ENCODE measurements around the gene FBXO4.

The FBXO4 gene

DNA sequence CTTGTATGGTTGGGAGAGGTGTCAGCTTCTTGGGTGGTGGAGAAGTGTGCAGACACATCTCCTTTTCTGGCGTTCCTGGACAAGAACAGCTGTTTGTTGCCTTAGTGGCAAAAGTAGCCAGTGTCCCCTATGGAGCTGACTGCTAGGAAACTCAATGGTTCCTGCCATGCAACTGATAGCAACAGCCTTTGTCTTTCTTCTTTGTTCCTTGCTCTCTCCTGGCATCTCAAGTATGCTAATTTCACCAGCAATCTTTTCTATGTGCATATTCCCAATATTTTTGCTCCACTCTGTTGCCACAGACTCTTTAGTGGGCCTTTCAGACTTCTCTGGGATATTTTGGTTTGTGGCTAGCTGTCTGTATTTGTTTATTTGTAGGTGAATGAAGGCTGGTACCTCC, 36.7 kb downstream of the FBXO4 start:
- TF ChIP-seq TAF1 (IDR thresholded peaks at IDR 0.05; ENCODE audit: borderline replicate concordance, insufficient read depth, low read length) = no peak
- TF ChIP-seq, protein P1, sequence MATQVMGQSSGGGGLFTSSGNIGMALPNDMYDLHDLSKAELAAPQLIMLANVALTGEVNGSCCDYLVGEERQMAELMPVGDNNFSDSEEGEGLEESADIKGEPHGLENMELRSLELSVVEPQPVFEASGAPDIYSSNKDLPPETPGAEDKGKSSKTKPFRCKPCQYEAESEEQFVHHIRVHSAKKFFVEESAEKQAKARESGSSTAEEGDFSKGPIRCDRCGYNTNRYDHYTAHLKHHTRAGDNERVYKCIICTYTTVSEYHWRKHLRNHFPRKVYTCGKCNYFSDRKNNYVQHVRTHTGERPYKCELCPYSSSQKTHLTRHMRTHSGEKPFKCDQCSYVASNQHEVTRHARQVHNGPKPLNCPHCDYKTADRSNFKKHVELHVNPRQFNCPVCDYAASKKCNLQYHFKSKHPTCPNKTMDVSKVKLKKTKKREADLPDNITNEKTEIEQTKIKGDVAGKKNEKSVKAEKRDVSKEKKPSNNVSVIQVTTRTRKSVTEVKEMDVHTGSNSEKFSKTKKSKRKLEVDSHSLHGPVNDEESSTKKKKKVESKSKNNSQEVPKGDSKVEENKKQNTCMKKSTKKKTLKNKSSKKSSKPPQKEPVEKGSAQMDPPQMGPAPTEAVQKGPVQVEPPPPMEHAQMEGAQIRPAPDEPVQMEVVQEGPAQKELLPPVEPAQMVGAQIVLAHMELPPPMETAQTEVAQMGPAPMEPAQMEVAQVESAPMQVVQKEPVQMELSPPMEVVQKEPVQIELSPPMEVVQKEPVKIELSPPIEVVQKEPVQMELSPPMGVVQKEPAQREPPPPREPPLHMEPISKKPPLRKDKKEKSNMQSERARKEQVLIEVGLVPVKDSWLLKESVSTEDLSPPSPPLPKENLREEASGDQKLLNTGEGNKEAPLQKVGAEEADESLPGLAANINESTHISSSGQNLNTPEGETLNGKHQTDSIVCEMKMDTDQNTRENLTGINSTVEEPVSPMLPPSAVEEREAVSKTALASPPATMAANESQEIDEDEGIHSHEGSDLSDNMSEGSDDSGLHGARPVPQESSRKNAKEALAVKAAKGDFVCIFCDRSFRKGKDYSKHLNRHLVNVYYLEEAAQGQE (IDR thresholded peaks at IDR 0.05; ENCODE audit: insufficient read depth in 1 of 2, low read depth in 2 of 2, low read length in 2 of 2) = no peak
- TF ChIP-seq FOXP2 (optimal IDR thresholded peaks at IDR 0.05; ENCODE audit: borderline replicate concordance, extremely low read depth, extremely low read length, insufficient read depth) = no peak
- TF ChIP-seq SIN3A (IDR thresholded peaks at IDR 0.05; ENCODE audit: borderline replicate concordance, insufficient read depth, low read length) = no peak
- no peak for TF ChIP-seq POLR2AphosphoS5 (IDR thresholded peaks at IDR 0.05; ENCODE audit: low read depth, low read length)

DNA sequence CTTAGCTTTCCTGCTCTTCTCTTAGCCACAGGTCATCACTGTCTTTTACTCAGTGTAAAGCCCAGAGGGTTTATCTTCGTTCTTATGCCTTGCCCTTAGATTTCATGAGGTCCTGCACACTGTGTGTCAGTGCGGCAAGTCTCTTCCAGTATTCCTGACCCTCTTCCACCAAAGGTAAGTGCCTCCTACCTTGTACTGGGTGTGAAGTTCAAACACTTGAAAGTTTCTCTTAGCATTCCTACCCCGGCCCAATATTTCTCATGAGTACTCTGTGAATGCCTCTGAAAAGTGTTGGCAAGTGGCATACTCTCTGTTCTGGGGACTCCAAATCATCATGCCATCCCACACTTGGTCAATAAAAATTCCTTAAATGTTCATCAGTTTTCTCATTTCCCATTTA, 37.4 kb downstream of the FBXO4 start:
- TF ChIP-seq SIN3A (IDR thresholded peaks at IDR 0.05; ENCODE audit: borderline replicate concordance, insufficient read depth, low read length) = no peak
- TF ChIP-seq POLR2AphosphoS5 (IDR thresholded peaks at IDR 0.05; ENCODE audit: low read depth, low read length) = no peak
- TF ChIP-seq, protein P1 (IDR thresholded peaks at IDR 0.05; ENCODE audit: insufficient read depth in 1 of 2, low read depth in 2 of 2, low read length in 2 of 2) = no peak
- TF ChIP-seq FOXP2 (optimal IDR thresholded peaks at IDR 0.05; ENCODE audit: borderline replicate concordance, extremely low read depth, extremely low read length, insufficient read depth) = no peak
- no peak for TF ChIP-seq TAF1 (IDR thresholded peaks at IDR 0.05; ENCODE audit: borderline replicate concordance, insufficient read depth, low read length)

DNA sequence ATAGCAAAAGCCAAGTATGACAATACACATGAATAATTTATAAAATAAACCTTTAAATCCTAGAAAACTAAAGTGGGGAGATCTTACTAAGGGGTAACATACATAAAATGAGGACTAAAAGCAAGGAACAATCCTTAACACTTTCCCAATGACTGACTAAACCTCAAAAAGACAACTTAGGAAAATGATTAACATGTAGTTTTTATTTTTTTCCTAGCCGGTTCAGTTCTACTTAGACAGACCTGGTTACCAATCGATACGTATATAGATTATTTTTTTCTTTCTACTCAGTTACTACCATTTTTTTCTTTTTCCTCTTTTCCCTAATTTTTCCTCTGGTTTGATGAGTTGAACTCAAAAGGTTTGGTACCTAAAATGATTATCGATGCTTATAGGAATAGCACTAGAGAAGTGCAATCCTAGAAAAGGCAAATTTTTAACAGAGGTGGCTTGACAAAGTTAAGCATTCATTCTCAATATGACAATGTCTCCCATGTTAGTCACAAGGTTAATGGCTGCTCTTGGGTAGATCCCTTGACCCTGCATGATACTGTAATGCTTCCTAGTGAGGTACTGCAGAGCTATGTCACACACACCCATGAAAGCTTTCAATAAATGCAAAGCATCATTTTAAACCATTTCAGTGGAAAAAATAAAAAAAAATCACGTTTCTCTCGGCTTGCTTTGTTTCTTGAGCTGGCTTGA, 41.5 kb downstream of the FBXO4 start:
- no peak for TF ChIP-seq SIN3A (IDR thresholded peaks at IDR 0.05; ENCODE audit: borderline replicate concordance, insufficient read depth, low read length)
- TF ChIP-seq FOXP2 (optimal IDR thresholded peaks at IDR 0.05; ENCODE audit: borderline replicate concordance, extremely low read depth, extremely low read length, insufficient read depth) = no peak
- TF ChIP-seq POLR2AphosphoS5 (IDR thresholded peaks at IDR 0.05; ENCODE audit: low read depth, low read length) = no peak
- no peak for TF ChIP-seq TAF1 (IDR thresholded peaks at IDR 0.05; ENCODE audit: borderline replicate concordance, insufficient read depth, low read length)
- TF ChIP-seq, protein P1 (IDR thresholded peaks at IDR 0.05; ENCODE audit: insufficient read depth in 1 of 2, low read depth in 2 of 2, low read length in 2 of 2) = no peak

DNA sequence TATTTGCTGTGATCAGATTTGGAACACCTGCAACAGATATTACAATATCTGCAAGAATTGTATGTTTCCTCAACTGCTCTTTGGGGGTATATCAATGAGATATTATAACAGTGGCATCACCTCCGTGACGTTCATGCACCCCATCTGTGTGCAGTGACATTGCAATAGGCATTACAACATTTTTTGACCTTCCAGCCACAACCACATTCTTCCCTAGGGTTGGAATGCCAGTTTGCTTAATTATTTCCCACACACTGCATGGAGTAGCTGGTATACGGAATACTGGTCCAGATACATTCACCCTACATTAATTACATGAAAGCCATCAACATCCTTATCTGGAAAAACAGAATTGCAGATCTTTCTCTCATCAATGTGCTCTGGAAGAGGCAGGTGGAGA, 42.3 kb downstream of the FBXO4 start:
- TF ChIP-seq, protein P1 (IDR thresholded peaks at IDR 0.05; ENCODE audit: insufficient read depth in 1 of 2, low read depth in 2 of 2, low read length in 2 of 2) = no peak
- no peak for TF ChIP-seq TAF1 (IDR thresholded peaks at IDR 0.05; ENCODE audit: borderline replicate concordance, insufficient read depth, low read length)
